Bronchial epithelial cell (primary cell): ENCODE results near the gene MYH10. TPM values are rescaled to one million over a fixed set of nuclear protein-coding genes. Genes with fewer than 3 reads are reported as not detected.

ENCODE experiments used
- DNase-seq: peaks from one replicate; pipeline ENCODE4 v3.0.0-alpha.2; 2010; ENCODE audit warnings: low read depth
- FAIRE-seq: peaks from 2 replicates; lab custom pipeline; 2011; peaks lifted over from hg19 to GRCh38; lab: Jason Lieb, UNC
- H3K27me3 ChIP-seq: 2 replicates; pipeline ENCODE4 v1.5.1; 2011; ENCODE audit warnings: low read length; ENCODE audit not compliant: control insufficient read depth, insufficient read depth
- H3K36me3 ChIP-seq: 2 replicates; pipeline ENCODE4 v1.5.1; 2011; ENCODE audit warnings: low read length; ENCODE audit not compliant: control insufficient read depth, insufficient read depth
- H3K4me3 ChIP-seq: 2 replicates; pipeline ENCODE4 v1.5.1; 2011; ENCODE audit warnings: mild to moderate bottlenecking, low read depth, low read length, control low read depth
- total RNA-seq: library from RNA; depleted of rRNA; stranded (reverse); fragments of >200 nt; gene quantifications from 2 replicates; pipeline ENCODE4 v1.2.1, GENCODE V29; 2014
- TF ChIP-seq, protein P1 (sequence below): IDR thresholded peaks from 2 replicates; pipeline ENCODE4 v1.5.1; 2011; ENCODE audit warnings: mild to moderate bottlenecking, moderate library complexity, low read length, control low read depth, inconsistent platforms; ENCODE audit not compliant: insufficient read depth, severe bottlenecking

The MYH10 gene
- total RNA-seq: 28.5 and 31.6 TPM in 2 replicates

DNA sequence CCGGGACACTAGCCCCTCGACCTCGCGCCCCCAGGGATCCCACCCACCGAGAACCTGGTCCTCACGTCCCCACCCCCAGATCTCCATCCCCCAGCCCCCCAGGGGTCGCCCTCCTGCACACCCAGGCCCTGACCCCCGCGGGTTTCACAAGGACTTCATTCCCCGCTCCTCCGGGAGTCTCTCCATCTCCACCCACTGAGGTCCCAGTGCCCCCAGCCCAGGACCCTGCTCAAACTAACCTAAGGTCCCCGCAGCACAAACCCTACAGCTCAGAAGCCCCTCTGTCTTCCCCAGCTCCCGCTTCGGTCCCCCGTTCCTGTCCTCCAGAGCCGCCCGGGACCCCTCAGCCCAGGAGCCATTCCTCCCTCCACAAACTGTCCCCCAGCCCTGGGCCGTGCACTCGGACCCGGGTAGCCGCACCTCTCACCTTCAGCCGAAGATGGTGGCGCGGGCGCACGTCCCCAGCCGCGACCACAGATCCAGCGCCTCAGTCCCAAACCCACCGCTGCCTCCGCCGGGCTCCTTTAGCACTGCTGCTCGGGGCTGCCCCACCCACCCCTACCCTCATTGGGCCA, at the start of gene MYH10:
Gene MYH10, minus strand, starts transcription at position 499 of the 575 bp plus-strand sequence. CDS start 7,479 bp downstream, outside the sequence.
- H3K36me3 ChIP-seq: no peaks in the 10 kb centered on the region
- FAIRE-seq (no peak), DNase-seq (no peak)
- TF ChIP-seq, protein P1, sequence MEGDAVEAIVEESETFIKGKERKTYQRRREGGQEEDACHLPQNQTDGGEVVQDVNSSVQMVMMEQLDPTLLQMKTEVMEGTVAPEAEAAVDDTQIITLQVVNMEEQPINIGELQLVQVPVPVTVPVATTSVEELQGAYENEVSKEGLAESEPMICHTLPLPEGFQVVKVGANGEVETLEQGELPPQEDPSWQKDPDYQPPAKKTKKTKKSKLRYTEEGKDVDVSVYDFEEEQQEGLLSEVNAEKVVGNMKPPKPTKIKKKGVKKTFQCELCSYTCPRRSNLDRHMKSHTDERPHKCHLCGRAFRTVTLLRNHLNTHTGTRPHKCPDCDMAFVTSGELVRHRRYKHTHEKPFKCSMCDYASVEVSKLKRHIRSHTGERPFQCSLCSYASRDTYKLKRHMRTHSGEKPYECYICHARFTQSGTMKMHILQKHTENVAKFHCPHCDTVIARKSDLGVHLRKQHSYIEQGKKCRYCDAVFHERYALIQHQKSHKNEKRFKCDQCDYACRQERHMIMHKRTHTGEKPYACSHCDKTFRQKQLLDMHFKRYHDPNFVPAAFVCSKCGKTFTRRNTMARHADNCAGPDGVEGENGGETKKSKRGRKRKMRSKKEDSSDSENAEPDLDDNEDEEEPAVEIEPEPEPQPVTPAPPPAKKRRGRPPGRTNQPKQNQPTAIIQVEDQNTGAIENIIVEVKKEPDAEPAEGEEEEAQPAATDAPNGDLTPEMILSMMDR: no peak
- no peaks in the 10 kb centered on the region for H3K27me3 ChIP-seq
- peak within 1 kb of the TSS; percentile 93 for H3K4me3 ChIP-seq

DNA sequence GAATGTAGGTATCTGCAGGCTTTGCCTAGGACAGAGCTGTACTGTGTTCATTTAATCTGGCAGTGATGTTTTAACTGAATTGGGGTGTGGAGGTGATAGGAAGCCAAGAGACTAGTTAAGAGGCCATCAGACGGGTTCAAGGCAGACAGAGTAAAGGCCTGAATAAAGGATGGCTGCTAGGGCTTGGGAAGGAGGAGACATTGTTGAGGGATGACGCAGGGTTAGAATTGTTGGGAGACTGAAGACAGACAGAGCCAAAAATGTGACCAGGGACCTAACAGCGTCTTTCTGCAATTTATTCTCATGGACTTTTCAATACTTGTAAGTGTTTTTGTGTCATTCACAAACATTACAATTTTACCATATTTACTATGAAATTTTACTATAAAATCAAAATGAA, 48.6 kb upstream of the MYH10 start:
- no peaks in the 10 kb centered on the region for H3K27me3 ChIP-seq
- TF ChIP-seq, protein P1: no peak

DNA sequence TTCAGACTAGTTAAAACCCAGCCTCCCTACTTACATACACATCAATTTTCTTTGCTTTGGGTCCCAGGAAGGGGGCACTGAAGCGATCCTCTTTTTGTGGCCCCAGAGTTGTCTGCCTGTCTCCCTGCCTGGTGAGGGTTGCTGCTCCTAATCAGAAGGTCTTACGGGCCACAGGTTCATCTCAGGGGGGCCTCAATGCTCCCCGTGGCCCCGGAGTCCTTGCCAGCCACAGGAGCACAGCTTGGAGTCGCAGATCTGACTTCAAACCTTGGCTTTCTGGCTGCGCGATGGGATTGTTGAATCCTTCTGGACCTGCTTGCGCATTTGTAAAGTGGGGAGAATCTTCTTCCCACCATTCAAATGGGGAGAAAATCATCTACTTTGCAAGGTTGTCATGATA, 44.8 kb upstream of the MYH10 start:
- no peak for DNase-seq
- TF ChIP-seq, protein P1: no peak
- Histone ChIP-seq H3K4me3 (no peak overlapping the region), H3K36me3 (no peaks in the 10 kb centered on the region), H3K27me3 (no peaks in the 10 kb centered on the region)
- no peak for FAIRE-seq

More for the DNA sequence above, 48.6 kb upstream of the MYH10 start:
- H3K4me3 ChIP-seq: no peak overlapping the region
- DNase-seq: no peak
- no peak for FAIRE-seq
- H3K36me3 ChIP-seq: no peaks in the 10 kb centered on the region

DNA sequence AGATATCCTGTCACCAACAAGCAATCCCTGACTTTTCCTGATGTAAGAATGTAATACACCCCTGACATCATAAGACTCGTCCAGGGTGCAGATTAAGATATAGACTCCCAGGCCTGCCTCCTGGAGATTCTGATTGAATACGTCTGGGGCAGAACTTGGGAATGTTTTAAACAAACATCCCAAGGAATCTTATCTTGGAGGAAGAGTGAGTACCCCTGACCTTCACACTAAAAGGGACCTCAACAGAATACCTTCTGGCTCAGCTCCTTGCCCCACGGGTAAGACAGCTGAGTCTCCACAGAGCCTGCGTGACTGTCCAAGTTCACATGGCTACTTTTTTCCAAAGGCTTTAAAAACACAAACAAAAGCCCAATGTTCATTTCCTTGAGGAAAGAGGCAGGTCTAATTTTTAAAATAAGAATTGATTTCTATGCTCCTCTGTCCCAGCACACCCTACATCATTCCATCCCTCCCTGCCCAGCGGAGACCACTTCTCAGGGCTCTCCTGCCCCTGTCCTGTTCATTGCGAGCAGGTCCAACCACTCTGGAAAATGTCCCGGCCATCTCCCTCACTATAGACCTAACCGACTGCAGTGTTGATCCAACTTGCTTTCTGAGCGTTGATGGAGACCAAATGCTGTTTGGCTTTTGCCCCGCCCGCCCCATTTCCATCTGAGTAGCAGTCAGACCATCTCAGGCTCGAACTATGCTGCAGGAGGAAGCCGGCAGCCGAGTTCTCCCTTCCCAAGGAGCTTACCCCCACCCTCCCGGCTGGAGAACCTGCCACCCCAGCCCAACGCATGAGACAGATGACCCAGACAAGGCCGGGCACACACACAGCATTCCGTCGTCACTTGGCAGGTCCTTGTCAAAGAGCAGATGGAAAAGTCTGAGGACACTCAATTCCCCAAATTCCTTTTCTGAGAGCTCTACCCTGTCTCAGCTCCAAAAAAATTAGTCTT, 44.1 kb upstream of the MYH10 start:
- TF ChIP-seq, protein P1: no peak
- DNase-seq (no peak), FAIRE-seq (no peak)
- H3K4me3 ChIP-seq: no peak overlapping the region
- H3K36me3 ChIP-seq: no peaks in the 10 kb centered on the region
- H3K27me3 ChIP-seq: no peaks in the 10 kb centered on the region

DNA sequence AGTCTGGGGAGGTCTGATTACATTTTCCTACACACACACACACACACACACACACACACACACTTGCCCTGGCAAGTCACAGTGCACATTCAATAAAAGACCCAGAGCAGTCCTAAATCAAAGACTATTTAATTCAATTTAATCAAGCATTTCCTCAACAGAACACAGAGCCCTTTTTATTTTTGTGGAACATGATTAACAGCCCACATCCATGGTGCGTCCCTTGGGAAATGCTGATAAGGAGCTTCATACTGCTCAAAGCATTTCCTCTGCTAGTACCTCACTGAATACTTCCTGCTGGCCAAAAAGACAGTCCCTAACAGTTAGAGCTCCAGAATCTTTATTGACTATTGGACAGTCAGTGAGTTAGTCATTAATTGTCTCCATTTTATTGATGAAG, 43.1 kb upstream of the MYH10 start:
- TF ChIP-seq, protein P1: no peak
- H3K27me3 ChIP-seq: no peaks in the 10 kb centered on the region
- H3K36me3 ChIP-seq: no peaks in the 10 kb centered on the region
- H3K4me3 ChIP-seq: no peak overlapping the region
- no peak for FAIRE-seq
- DNase-seq: no peak
